ENCODE results near the gene FRK.

DNA sequence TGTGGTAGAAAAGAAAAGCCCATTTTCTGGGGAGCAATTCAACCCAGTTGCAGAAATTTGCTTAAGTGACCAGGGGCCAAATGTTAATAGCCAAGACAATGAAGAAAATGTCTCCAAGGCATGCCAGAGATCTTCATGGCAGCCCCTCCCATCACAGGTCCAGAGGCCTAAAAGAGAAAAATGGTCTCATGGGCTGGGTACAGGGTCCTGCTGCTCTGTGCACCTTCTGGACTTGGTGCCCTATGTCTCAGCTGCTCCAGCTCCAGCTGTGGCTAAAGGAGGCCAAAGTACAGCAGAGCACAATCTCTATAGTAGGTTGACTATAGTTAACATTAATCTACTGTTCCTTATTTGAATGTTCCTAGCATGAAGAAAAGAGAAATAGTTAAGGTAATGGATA is 44.7 kb downstream of the FRK start:
- TF ChIP-seq POLR2A (IDR thresholded peaks at IDR 0.05; ENCODE audit: low read depth, low read length) (no peak), TAF1 (IDR thresholded peaks at IDR 0.05; ENCODE audit: low read depth, low read length) (no peak), SPI1 (IDR thresholded peaks at IDR 0.05; ENCODE audit: low read depth, low read length) (no peak), POLR2AphosphoS5 (IDR thresholded peaks at IDR 0.05; ENCODE audit: low read depth, low read length) (no peak), POU2F2 (IDR thresholded peaks at IDR 0.05; ENCODE audit: low read depth, low read length) (no peak)

All from GM12891 (cell line).